Measurements from ENCODE around the gene TSSK2. TPM values are rescaled to one million over a fixed set of nuclear protein-coding genes. Genes with fewer than 3 reads are reported as not detected.
"Not testable (repeated sequence)": the region's sequence is repeated elsewhere in the genome, so short reads cannot be mapped to it uniquely, and the experiment has no call there.

The TSSK2 gene
- total RNA-seq, result 1 to 10 TPM in 1 of 2 donors, not detected in 1; 8.0 TPM

GRCh38 chr22:19130959-19131684 lies at the start of gene TSSK2:
Gene TSSK2, plus strand, starts transcription at chr22:19131308. Its CDS starts 92 bp downstream, at chr22:19131400.
- no peak for DNase-seq (ENCODE audit: low spot score)
- no peaks in the 10 kb centered on the region for H3K27me3 ChIP-seq (replicated peaks; ENCODE audit: insufficient read depth)
- H3K27ac ChIP-seq, result peak within 1 kb of the TSS in 1 of 2 donors; percentile 5
- WGBS, result 81% methylated on average over 27 of the region's 27 CpGs
- intact Hi-C loops (cut with DNase I), result no loop called here
- H3K9me3 ChIP-seq, result no peaks in the 10 kb centered on the region
- no peak within 1 kb of the TSS for H3K4me3 ChIP-seq
- no peak for TF ChIP-seq POLR2AphosphoS5 (IDR thresholded peaks at IDR 0.05)
- TF ChIP-seq POLR2A (IDR thresholded peaks at IDR 0.05), result no peak
- TF ChIP-seq, protein P1, sequence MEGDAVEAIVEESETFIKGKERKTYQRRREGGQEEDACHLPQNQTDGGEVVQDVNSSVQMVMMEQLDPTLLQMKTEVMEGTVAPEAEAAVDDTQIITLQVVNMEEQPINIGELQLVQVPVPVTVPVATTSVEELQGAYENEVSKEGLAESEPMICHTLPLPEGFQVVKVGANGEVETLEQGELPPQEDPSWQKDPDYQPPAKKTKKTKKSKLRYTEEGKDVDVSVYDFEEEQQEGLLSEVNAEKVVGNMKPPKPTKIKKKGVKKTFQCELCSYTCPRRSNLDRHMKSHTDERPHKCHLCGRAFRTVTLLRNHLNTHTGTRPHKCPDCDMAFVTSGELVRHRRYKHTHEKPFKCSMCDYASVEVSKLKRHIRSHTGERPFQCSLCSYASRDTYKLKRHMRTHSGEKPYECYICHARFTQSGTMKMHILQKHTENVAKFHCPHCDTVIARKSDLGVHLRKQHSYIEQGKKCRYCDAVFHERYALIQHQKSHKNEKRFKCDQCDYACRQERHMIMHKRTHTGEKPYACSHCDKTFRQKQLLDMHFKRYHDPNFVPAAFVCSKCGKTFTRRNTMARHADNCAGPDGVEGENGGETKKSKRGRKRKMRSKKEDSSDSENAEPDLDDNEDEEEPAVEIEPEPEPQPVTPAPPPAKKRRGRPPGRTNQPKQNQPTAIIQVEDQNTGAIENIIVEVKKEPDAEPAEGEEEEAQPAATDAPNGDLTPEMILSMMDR (IDR thresholded peaks at IDR 0.05), result no peak
- no peaks in the 10 kb centered on the region for H3K4me1 ChIP-seq (replicated peaks)
- H3K36me3 ChIP-seq, result peaks cover 0 to 24% of the 10 kb centered on the region in 2 donors

- Histone ChIP-seq H3K27me3 (replicated peaks; ENCODE audit: insufficient read depth) (no peaks in the 10 kb centered on the region), H3K4me1 (replicated peaks) (no peaks in the 10 kb centered on the region), H3K4me3 (no peak overlapping the region), H3K36me3 (no peaks in the 10 kb centered on the region), H3K9me3 (no peaks in the 10 kb centered on the region), H3K27ac (no peak overlapping the region)
- intact Hi-C loops (cut with DNase I), result no loop called here
- WGBS, result 85% methylated on average over 3 of the region's 3 CpGs
- DNase-seq (ENCODE audit: low spot score), result no peak
- TF ChIP-seq POLR2A (IDR thresholded peaks at IDR 0.05), result no peak
- TF ChIP-seq POLR2AphosphoS5 (IDR thresholded peaks at IDR 0.05), result no peak
- TF ChIP-seq, protein P1 (IDR thresholded peaks at IDR 0.05), result no peak
These were observed 49.8 kb upstream of the TSSK2 start for GRCh38 chr22:19081351-19081750.

DNA sequence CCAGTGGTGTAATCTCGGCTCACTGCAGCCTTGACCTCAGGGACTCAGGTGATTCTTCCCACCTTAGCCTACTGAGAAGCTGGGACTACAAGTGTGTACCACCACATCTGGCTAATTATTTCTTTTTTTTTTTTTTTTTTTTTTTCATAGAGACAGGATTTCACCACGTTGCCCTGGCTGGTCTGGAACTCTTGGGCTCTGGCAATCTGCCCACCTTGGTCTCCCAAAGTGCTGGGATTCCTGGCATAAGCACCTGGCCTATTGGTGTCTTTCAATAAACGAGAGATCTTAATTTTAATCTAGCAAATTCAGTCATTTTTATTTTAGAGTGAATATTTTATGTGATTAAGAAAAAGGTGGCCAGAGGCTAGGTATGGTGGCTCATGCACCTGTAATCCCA lies 49.0 kb upstream of the TSSK2 start:
- no peak for DNase-seq (ENCODE audit: low spot score)
- H3K27ac ChIP-seq, result no peak overlapping the region
- TF ChIP-seq POLR2A (IDR thresholded peaks at IDR 0.05) (no peak), POLR2AphosphoS5 (IDR thresholded peaks at IDR 0.05) (no peak)
- TF ChIP-seq, protein P1 (IDR thresholded peaks at IDR 0.05), result no peak
- no peaks in the 10 kb centered on the region for H3K36me3 ChIP-seq
- intact Hi-C loops (cut with DNase I), result no loop called here
- no peaks in the 10 kb centered on the region for H3K9me3 ChIP-seq
- H3K27me3 ChIP-seq (replicated peaks; ENCODE audit: insufficient read depth), result no peaks in the 10 kb centered on the region
- no peaks in the 10 kb centered on the region for H3K4me1 ChIP-seq (replicated peaks)
- 72% methylated on average over 3 of the region's 3 CpGs for WGBS
- no peak overlapping the region for H3K4me3 ChIP-seq

DNA sequence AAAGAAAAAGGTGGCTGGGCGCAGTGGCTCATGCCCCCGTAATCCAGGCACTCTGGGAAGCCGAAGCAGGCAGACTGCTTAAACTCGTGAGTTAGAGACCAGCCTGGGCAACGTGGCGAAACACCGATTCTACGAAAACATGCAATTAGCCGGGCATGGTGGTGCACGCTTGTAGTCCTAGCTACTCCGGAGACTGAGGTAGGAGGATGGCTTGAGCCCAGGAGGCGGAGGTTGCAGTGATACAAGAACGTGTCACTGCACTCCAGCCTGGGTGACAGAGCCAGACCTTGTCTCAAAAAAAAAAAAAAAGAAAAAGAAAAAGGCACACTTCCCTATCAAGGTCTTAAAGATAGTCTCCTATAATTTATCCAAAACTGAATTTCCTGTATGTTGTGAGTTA lies 48.3 kb upstream of the TSSK2 start:
- no peaks in the 10 kb centered on the region for H3K36me3 ChIP-seq

GRCh38 chr22:19084126-19084525 lies 47.0 kb upstream of the TSSK2 start:
- DNase-seq (ENCODE audit: low spot score); H3K27me3 ChIP-seq (replicated peaks; ENCODE audit: insufficient read depth); H3K4me3 ChIP-seq; H3K36me3 ChIP-seq; H3K9me3 ChIP-seq; intact Hi-C loops (cut with DNase I); H3K27ac ChIP-seq; H3K4me1 ChIP-seq (replicated peaks): not testable (repeated sequence)
- WGBS, result 95% methylated on average over 4 of the region's 30 CpGs

More for the DNA sequence above, 48.3 kb upstream of the TSSK2 start:
- H3K4me1 ChIP-seq (replicated peaks), result no peaks in the 10 kb centered on the region
- no peaks in the 10 kb centered on the region for H3K27me3 ChIP-seq (replicated peaks; ENCODE audit: insufficient read depth)
- intact Hi-C loops (cut with DNase I), result no loop called here
- DNase-seq (ENCODE audit: low spot score), result no peak
- TF ChIP-seq, protein P1 (IDR thresholded peaks at IDR 0.05), result no peak
- TF ChIP-seq POLR2AphosphoS5 (IDR thresholded peaks at IDR 0.05), result no peak
- TF ChIP-seq POLR2A (IDR thresholded peaks at IDR 0.05), result no peak
- no peaks in the 10 kb centered on the region for H3K9me3 ChIP-seq
- 90% methylated on average over 13 of the region's 13 CpGs for WGBS
- H3K27ac ChIP-seq, result no peak overlapping the region
- H3K4me3 ChIP-seq, result no peak overlapping the region

- H3K9me3 ChIP-seq; DNase-seq (ENCODE audit: low spot score); intact Hi-C loops (cut with DNase I); H3K27me3 ChIP-seq (replicated peaks; ENCODE audit: insufficient read depth); H3K4me1 ChIP-seq (replicated peaks); H3K4me3 ChIP-seq; H3K36me3 ChIP-seq; H3K27ac ChIP-seq: not testable (repeated sequence)
- 88% methylated on average over 14 of the region's 32 CpGs for WGBS
These were observed 46.5 kb upstream of the TSSK2 start for GRCh38 chr22:19084586-19084985.
